MCF 10A (cell line): ENCODE measurements around the gene DIPK1A. TPM values are rescaled to one million over a fixed set of nuclear protein-coding genes. Genes with fewer than 3 reads are reported as not detected.

Source experiments
- BruUV-seq: library from RNA; stranded (reverse); fragments of 400-500 nt; replicated peaks from 2 replicates; lab custom pipeline; 2021; lab: Mats Ljungman, UMichigan
- CTCF ChIA-PET: fragments of 300-600 bp; sonication (Branson Sonifier 250); formaldehyde crosslinking; extraction: SDS; loops from one replicate; lab custom pipeline; 2021; ENCODE audit warnings: antibody characterized with exemption, inconsistent platforms; lab: Yijun Ruan, JAX
- POLR2A ChIA-PET: fragments of 300-600, 350-650 bp; sonication (Branson Sonifier 250); formaldehyde crosslinking; extraction: SDS; loops from one replicate; lab custom pipeline; 2020; ENCODE audit warnings: antibody characterized with exemption, inconsistent platforms; lab: Yijun Ruan, JAX
- DNase-seq: peaks from one replicate; pipeline ENCODE4 v3.0.0-alpha.2; 2018; ENCODE audit not compliant: unreplicated experiment
- H3K27ac Mint-ChIP-seq: one replicate; pipeline ENCODE4 v1.8.0; 2022; ENCODE audit warnings: mild to moderate bottlenecking, low read depth, mixed read lengths; ENCODE audit not compliant: unreplicated experiment
- H3K27me3 Mint-ChIP-seq: one replicate; pipeline ENCODE4 v1.8.0; 2022; ENCODE audit warnings: mixed read lengths; ENCODE audit not compliant: insufficient read depth, unreplicated experiment
- H3K36me3 Mint-ChIP-seq: one replicate; pipeline ENCODE4 v1.8.0; 2022; ENCODE audit warnings: mild to moderate bottlenecking, moderate library complexity, mixed read lengths; ENCODE audit not compliant: insufficient read depth, unreplicated experiment
- H3K4me1 Mint-ChIP-seq: one replicate; pipeline ENCODE4 v1.8.0; 2022; ENCODE audit warnings: mixed read lengths; ENCODE audit not compliant: insufficient read depth, unreplicated experiment
- H3K4me3 Mint-ChIP-seq: one replicate; pipeline ENCODE4 v1.8.0; 2022; ENCODE audit warnings: mild to moderate bottlenecking, moderate library complexity, mixed read lengths; ENCODE audit not compliant: unreplicated experiment
- H3K9me3 Mint-ChIP-seq: one replicate; pipeline ENCODE4 v1.8.0; 2022; ENCODE audit warnings: mixed read lengths; ENCODE audit not compliant: unreplicated experiment
- CTCF ChIP-seq: fragments of 200-600 bp; IDR thresholded peaks from one replicate; pipeline ENCODE4 v1.8.0; 2022; ENCODE audit warnings: antibody characterized with exemption, mild to moderate bottlenecking; ENCODE audit not compliant: unreplicated experiment
- intact Hi-C: fragments of 100-400 bp; cut with micrococcal nuclease; formaldehyde crosslinking; loops from 2 replicates; pipeline ENCODE4 v1.14.1; 2022
- total RNA-seq: library from RNA; stranded (reverse); gene quantifications from 2 replicates; pipeline ENCODE4 v1.2.3, GENCODE V29; 2022

DIPK1A gene
- total RNA-seq, 1 experiment from 2014 or later, result 3.8 TPM

- BruUV-seq, result no TSS peak
- no peak overlapping the region for H3K4me3 Mint-ChIP-seq
- TF ChIP-seq CTCF, result peak; percentile 71
- peak; percentile 85 for DNase-seq
- no peaks in the 10 kb centered on the region for H3K27me3 Mint-ChIP-seq
- H3K27ac Mint-ChIP-seq, result no peak overlapping the region
- H3K36me3 Mint-ChIP-seq, result peaks cover 7% of the 10 kb centered on the region
- ChIA-PET CTCF (interaction anchor here (0.6 to 3.8 kb wide), 63 partner anchors 9 to 1490 kb away, joined by 3 to 150 read pairs (median 5); partner anchors contain the start of genes DIPK1A and RPL5), POLR2A (interaction anchor here (0.9 to 3.1 kb wide), 6 partner anchors 26 to 162 kb away, joined by 3 to 18 read pairs (median 7); partner anchors contain the start of genes DIPK1A and RPL5)
- H3K4me1 Mint-ChIP-seq, result peaks cover 5% of the 10 kb centered on the region
- H3K9me3 Mint-ChIP-seq, result no peaks in the 10 kb centered on the region
- intact Hi-C loops, result loop anchor here (1.0 kb wide), 3 partner anchors 26 to 135 kb away; no protein-coding TSS in a partner anchor
These were observed 32.9 kb upstream of the DIPK1A start for GRCh38 chr1:92994105-92994712.

- TF ChIP-seq CTCF, result no peak
- no peak overlapping the region for H3K27ac Mint-ChIP-seq
- H3K4me3 Mint-ChIP-seq, result no peak overlapping the region
- no TSS peak for BruUV-seq
- peaks cover 7% of the 10 kb centered on the region for H3K36me3 Mint-ChIP-seq
- no peaks in the 10 kb centered on the region for H3K27me3 Mint-ChIP-seq
- H3K4me1 Mint-ChIP-seq, result peaks cover 5% of the 10 kb centered on the region
- ChIA-PET CTCF (interaction anchor here (0.5 to 3.8 kb wide), 57 partner anchors 9 to 1657 kb away, joined by 3 to 150 read pairs (median 6); partner anchors contain the start of genes DIPK1A and RPL5), POLR2A (interaction anchor here (0.6 to 3.1 kb wide), 6 partner anchors 25 to 162 kb away, joined by 4 to 18 read pairs (median 7); partner anchors contain the start of genes DIPK1A and RPL5)
- no peak for DNase-seq
- no peaks in the 10 kb centered on the region for H3K9me3 Mint-ChIP-seq
- intact Hi-C loops, result no loop called here
These were observed 32.3 kb upstream of the DIPK1A start for GRCh38 chr1:92993581-92993980.

GRCh38 chr1:92992877-92993276 is 31.6 kb upstream of the DIPK1A start:
- Mint-ChIP-seq H3K27ac (no peak overlapping the region), H3K9me3 (no peaks in the 10 kb centered on the region), H3K36me3 (peaks cover 7% of the 10 kb centered on the region), H3K27me3 (no peaks in the 10 kb centered on the region), H3K4me1 (peaks cover 5% of the 10 kb centered on the region), H3K4me3 (no peak overlapping the region)
- DNase-seq, result no peak
- BruUV-seq, result no TSS peak
- no peak for TF ChIP-seq CTCF
- intact Hi-C loops, result no loop called here
- ChIA-PET CTCF (interaction anchor here (0.5 to 3.8 kb wide), 28 partner anchors 8 to 1657 kb away, joined by 3 to 150 read pairs (median 10); partner anchors contain the start of genes DIPK1A and RPL5), POLR2A (interaction anchor here (0.6 to 3.1 kb wide), 3 partner anchors 31 to 161 kb away, joined by 4 to 18 read pairs (median 11); partner anchors contain the start of gene DIPK1A)

GRCh38 chr1:92992054-92992453 is 30.8 kb upstream of the DIPK1A start:
- H3K4me3 Mint-ChIP-seq, result no peak overlapping the region

More at GRCh38 chr1:92992054-92992453, 30.8 kb upstream of the DIPK1A start:
- ChIA-PET CTCF (interaction anchor here (0.6 to 3.8 kb wide), 7 partner anchors 11 to 317 kb away, joined by 4 to 150 read pairs (median 24); partner anchors contain the start of gene DIPK1A), POLR2A (interaction anchor here (3.1 kb wide), 1 partner anchor 132 kb away, joined by 11 read pairs; no protein-coding TSS in a partner anchor)
- peaks cover 5% of the 10 kb centered on the region for H3K4me1 Mint-ChIP-seq
- no peak for TF ChIP-seq CTCF
- no peak overlapping the region for H3K27ac Mint-ChIP-seq
- no peak for DNase-seq
- peaks cover 7% of the 10 kb centered on the region for H3K36me3 Mint-ChIP-seq
- no TSS peak for BruUV-seq
- intact Hi-C loops, result no loop called here
- H3K9me3 Mint-ChIP-seq, result no peaks in the 10 kb centered on the region
- H3K27me3 Mint-ChIP-seq, result no peaks in the 10 kb centered on the region
